Activated CD8-positive, alpha-beta memory T cell treated with anti-CD3 and anti-CD28 coated beads, Interleukin-2, amount 10 ng/mL, durations not matched to agents 7 days and 5 days (primary cell): ENCODE data around the gene EPHB6. TPM values are rescaled to one million over a fixed set of nuclear protein-coding genes. Genes with fewer than 3 reads are reported as not detected.

Experiments
- total RNA-seq, 2 experiments: library from RNA; stranded (reverse); gene quantifications; one replicate each; pipeline ENCODE4 v1.2.3, GENCODE V29; 2021

EPHB6 gene
- total RNA-seq, 2 experiments from 2014 or later, result 5.1 to 7.5 TPM

Other genes starting within 250 kb of the EPHB6 start
- not detected for gene PRSS1, start 105.6 kb upstream of the EPHB6 start, total RNA-seq
- not detected for gene PRSS2, start 84.1 kb upstream of the EPHB6 start, total RNA-seq
- not detected for gene TRPV6, start 30.7 kb downstream of the EPHB6 start, total RNA-seq
- gene TRPV5, start 78.7 kb downstream of the EPHB6 start, total RNA-seq, result not detected
- not detected for gene LLCFC1, start 84.4 kb downstream of the EPHB6 start, total RNA-seq
- under 1 TPM; 0.16 to 0.70 TPM for gene KEL, start 107.3 kb downstream of the EPHB6 start, total RNA-seq
- not detected for gene OR9A2, start 172.1 kb downstream of the EPHB6 start, total RNA-seq
- gene OR6V1, start 197.3 kb downstream of the EPHB6 start, total RNA-seq, result not detected